ENCODE results near the gene PRAMEF17. TPM values are rescaled to one million over a fixed set of nuclear protein-coding genes. Genes with fewer than 3 reads are reported as not detected.
"Not testable (repeated sequence)": the region's sequence is repeated elsewhere in the genome, so short reads cannot be mapped to it uniquely, and the experiment has no call there.

The PRAMEF17 gene
- total and polyA plus RNA-seq, 9 of the 15 experiments (the other 6 are each of a cell fraction or from before 2014, with no cell fraction given), result not detected

GRCh38 chr1:13393004-13393403 lies 3.6 kb downstream of the PRAMEF17 start:
- H3K79me2 ChIP-seq (ENCODE audit: control insufficient read depth, insufficient read depth, low read length); H3K4me2 ChIP-seq (ENCODE audit: insufficient read depth, low read length); CTCF ChIA-PET (ENCODE audit: low intra/inter-chr PET ratio); H3K9ac ChIP-seq (ENCODE audit: insufficient read depth in 1 of 2, low read depth in 2 of 2, low read length in 2 of 2); ATAC-seq; H3K9me1 ChIP-seq (ENCODE audit: control insufficient read depth, insufficient read depth, low read length); H3K27me3 ChIP-seq (ENCODE audit: control insufficient read depth in 2 of 2, insufficient read depth in 2 of 2, low read length in 2 of 2); H3K27ac ChIP-seq (ENCODE audit: extremely low read depth, low read depth, low read length); DNase-seq (ENCODE audit: extremely low read depth in 1 of 4, low spot score in 3 of 4); in situ Hi-C loops (cut with MboI); H2AFZ ChIP-seq (ENCODE audit: low read depth, low read length); H4K20me1 ChIP-seq (replicated peaks; ENCODE audit: control insufficient read depth, insufficient read depth, low read length); H3K4me3 ChIP-seq; H3K36me3 ChIP-seq (ENCODE audit: control insufficient read depth, insufficient read depth, low read length); FAIRE-seq; H3K4me1 ChIP-seq (replicated peaks in 1 of 2; ENCODE audit: control insufficient read depth in 2 of 2, insufficient read depth in 2 of 2, low read length in 2 of 2); BruUV-seq (replicated peaks); H3K9me3 ChIP-seq (replicated peaks; ENCODE audit: control insufficient read depth, insufficient read depth, low read depth, low read length); intact Hi-C loops (cut with micrococcal nuclease): not testable (repeated sequence)
- POLR2A ChIA-PET, result interaction anchor here (0.7 kb wide), 1 partner anchor 18 kb away, joined by 3 read pairs; no protein-coding TSS in a partner anchor
- TF ChIP-seq MAFK (IDR thresholded peaks at IDR 0.05; ENCODE audit: low read length), result peak; percentile 72
- peak; percentile 69 for TF ChIP-seq MAFG (tag; conservative IDR thresholded peaks at IDR 0.05)
- TF ChIP-seq ZNF316 (IDR thresholded peaks at IDR 0.05), result peak; percentile 82
- TF ChIP-seq E2F6 (IDR thresholded peaks at IDR 0.05; ENCODE audit: borderline replicate concordance in 1 of 2, extremely low read depth in 1 of 2, insufficient read depth in 1 of 2, insufficient read length in 1 of 2, low read depth in 1 of 2, low read length in 1 of 2, poor library complexity in 1 of 2, severe bottlenecking in 1 of 2), result peak in 1 of 2 experiments; percentile 56
- peak; percentile 76 for TF ChIP-seq C11orf30 (IDR thresholded peaks at IDR 0.05; ENCODE audit: low read depth)
- TF ChIP-seq MAFF (IDR thresholded peaks at IDR 0.05; ENCODE audit: low read length), result peak; percentile 62
- WGBS (ENCODE audit: insufficient coverage, low coverage, missing lambda C conversion rate), result 0% methylated on average over 7 of the region's 7 CpGs

- H3K9ac ChIP-seq (ENCODE audit: insufficient read depth in 1 of 2, low read depth in 2 of 2, low read length in 2 of 2); H2AFZ ChIP-seq (ENCODE audit: low read depth, low read length); POLR2A ChIA-PET; H3K27ac ChIP-seq (ENCODE audit: extremely low read depth, low read depth, low read length); H3K4me1 ChIP-seq (replicated peaks in 1 of 2; ENCODE audit: control insufficient read depth in 2 of 2, insufficient read depth in 2 of 2, low read length in 2 of 2); H4K20me1 ChIP-seq (replicated peaks; ENCODE audit: control insufficient read depth, insufficient read depth, low read length); H3K4me2 ChIP-seq (ENCODE audit: insufficient read depth, low read length); intact Hi-C loops (cut with micrococcal nuclease); H3K9me3 ChIP-seq (replicated peaks; ENCODE audit: control insufficient read depth, insufficient read depth, low read depth, low read length); H3K9me1 ChIP-seq (ENCODE audit: control insufficient read depth, insufficient read depth, low read length); ATAC-seq; BruUV-seq (replicated peaks); FAIRE-seq; H3K79me2 ChIP-seq (ENCODE audit: control insufficient read depth, insufficient read depth, low read length); DNase-seq (ENCODE audit: extremely low read depth in 1 of 4, low spot score in 3 of 4); CTCF ChIA-PET (ENCODE audit: low intra/inter-chr PET ratio); in situ Hi-C loops (cut with MboI); H3K4me3 ChIP-seq; H3K36me3 ChIP-seq (ENCODE audit: control insufficient read depth, insufficient read depth, low read length): not testable (repeated sequence)
- peaks cover 0 to 12% of the 10 kb centered on the region in 2 experiments; a peak in 2 of 5 replicates for H3K27me3 ChIP-seq (ENCODE audit: control insufficient read depth in 2 of 2, insufficient read depth in 2 of 2, low read length in 2 of 2)
- 12% methylated on average over 18 of the region's 32 CpGs for WGBS (ENCODE audit: insufficient coverage, low coverage, missing lambda C conversion rate)
Measured at GRCh38 chr1:13394761-13395160, 5.3 kb downstream of the PRAMEF17 start.

GRCh38 chr1:13395311-13395710 lies 5.9 kb downstream of the PRAMEF17 start:
- BruUV-seq (replicated peaks); intact Hi-C loops (cut with micrococcal nuclease); CTCF ChIA-PET (ENCODE audit: low intra/inter-chr PET ratio); H3K4me2 ChIP-seq (ENCODE audit: insufficient read depth, low read length); H3K4me3 ChIP-seq; POLR2A ChIA-PET; FAIRE-seq; H2AFZ ChIP-seq (ENCODE audit: low read depth, low read length); H3K4me1 ChIP-seq (replicated peaks in 1 of 2; ENCODE audit: control insufficient read depth in 2 of 2, insufficient read depth in 2 of 2, low read length in 2 of 2); DNase-seq (ENCODE audit: extremely low read depth in 1 of 4, low spot score in 3 of 4); H3K9ac ChIP-seq (ENCODE audit: insufficient read depth in 1 of 2, low read depth in 2 of 2, low read length in 2 of 2); H4K20me1 ChIP-seq (replicated peaks; ENCODE audit: control insufficient read depth, insufficient read depth, low read length); H3K9me1 ChIP-seq (ENCODE audit: control insufficient read depth, insufficient read depth, low read length); H3K79me2 ChIP-seq (ENCODE audit: control insufficient read depth, insufficient read depth, low read length); in situ Hi-C loops (cut with MboI); ATAC-seq; H3K36me3 ChIP-seq (ENCODE audit: control insufficient read depth, insufficient read depth, low read length); H3K9me3 ChIP-seq (replicated peaks; ENCODE audit: control insufficient read depth, insufficient read depth, low read depth, low read length); H3K27ac ChIP-seq (ENCODE audit: extremely low read depth, low read depth, low read length): not testable (repeated sequence)
- peaks cover 0 to 12% of the 10 kb centered on the region in 2 experiments; a peak in 2 of 5 replicates for H3K27me3 ChIP-seq (ENCODE audit: control insufficient read depth in 2 of 2, insufficient read depth in 2 of 2, low read length in 2 of 2)
- WGBS (ENCODE audit: insufficient coverage, low coverage, missing lambda C conversion rate), result 3% methylated on average over 16 of the region's 22 CpGs

All from K562 (cell line).